ENCODE data around the gene CDIP1.

GRCh38 chr16:4519274-4520058 lies 19.1 kb downstream of the CDIP1 start:
- TF ChIP-seq JUND (IDR thresholded peaks at IDR 0.05) (no peak), NR2F2 (IDR thresholded peaks at IDR 0.05) (no peak), TAF1 (conservative IDR thresholded peaks at IDR 0.05) (no peak), HNF4A (conservative IDR thresholded peaks at IDR 0.05) (no peak)
- TF ChIP-seq, protein P1, sequence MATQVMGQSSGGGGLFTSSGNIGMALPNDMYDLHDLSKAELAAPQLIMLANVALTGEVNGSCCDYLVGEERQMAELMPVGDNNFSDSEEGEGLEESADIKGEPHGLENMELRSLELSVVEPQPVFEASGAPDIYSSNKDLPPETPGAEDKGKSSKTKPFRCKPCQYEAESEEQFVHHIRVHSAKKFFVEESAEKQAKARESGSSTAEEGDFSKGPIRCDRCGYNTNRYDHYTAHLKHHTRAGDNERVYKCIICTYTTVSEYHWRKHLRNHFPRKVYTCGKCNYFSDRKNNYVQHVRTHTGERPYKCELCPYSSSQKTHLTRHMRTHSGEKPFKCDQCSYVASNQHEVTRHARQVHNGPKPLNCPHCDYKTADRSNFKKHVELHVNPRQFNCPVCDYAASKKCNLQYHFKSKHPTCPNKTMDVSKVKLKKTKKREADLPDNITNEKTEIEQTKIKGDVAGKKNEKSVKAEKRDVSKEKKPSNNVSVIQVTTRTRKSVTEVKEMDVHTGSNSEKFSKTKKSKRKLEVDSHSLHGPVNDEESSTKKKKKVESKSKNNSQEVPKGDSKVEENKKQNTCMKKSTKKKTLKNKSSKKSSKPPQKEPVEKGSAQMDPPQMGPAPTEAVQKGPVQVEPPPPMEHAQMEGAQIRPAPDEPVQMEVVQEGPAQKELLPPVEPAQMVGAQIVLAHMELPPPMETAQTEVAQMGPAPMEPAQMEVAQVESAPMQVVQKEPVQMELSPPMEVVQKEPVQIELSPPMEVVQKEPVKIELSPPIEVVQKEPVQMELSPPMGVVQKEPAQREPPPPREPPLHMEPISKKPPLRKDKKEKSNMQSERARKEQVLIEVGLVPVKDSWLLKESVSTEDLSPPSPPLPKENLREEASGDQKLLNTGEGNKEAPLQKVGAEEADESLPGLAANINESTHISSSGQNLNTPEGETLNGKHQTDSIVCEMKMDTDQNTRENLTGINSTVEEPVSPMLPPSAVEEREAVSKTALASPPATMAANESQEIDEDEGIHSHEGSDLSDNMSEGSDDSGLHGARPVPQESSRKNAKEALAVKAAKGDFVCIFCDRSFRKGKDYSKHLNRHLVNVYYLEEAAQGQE (IDR thresholded peaks at IDR 0.05): no peak
